Keratinocyte (primary cell): ENCODE results near the gene SUN3. TPM values are rescaled to one million over a fixed set of nuclear protein-coding genes. Genes with fewer than 3 reads are reported as not detected.
A peak's percentile ranks its signal among the peaks of the same experiment; 100 is the strongest.

Source experiments
- DNase-seq: peaks from one replicate; pipeline ENCODE4 v3.0.0-alpha.2; 2011; ENCODE audit warnings: low read depth, missing footprints, low spot score
- FAIRE-seq: peaks from 2 replicates; lab custom pipeline; 2011; peaks lifted over from hg19 to GRCh38; lab: Jason Lieb, UNC
- H2AFZ ChIP-seq: 2 replicates; pipeline ENCODE4 v1.6.0; 2012; ENCODE audit warnings: low read length, control low read depth, inconsistent platforms; ENCODE audit not compliant: control insufficient read depth
- H3K27ac ChIP-seq: 2 replicates; pipeline ENCODE4 v1.5.1; 2011; ENCODE audit warnings: low read length; ENCODE audit not compliant: control insufficient read depth, insufficient read depth
- H3K27me3 ChIP-seq: 3 replicates; pipeline ENCODE4 v1.6.0; 2011; ENCODE audit warnings: low read length; ENCODE audit not compliant: control insufficient read depth, insufficient read depth; ENCODE audit errors: extremely low read depth
- H3K36me3 ChIP-seq, 2 experiments: 2 replicates in 1 of 2; 3 replicates in 1 of 2; pipeline ENCODE4 v1.5.1; 2011; ENCODE audit warnings: low read length in 2 of 2, mild to moderate bottlenecking in 1 of 2; ENCODE audit not compliant: control insufficient read depth in 2 of 2, insufficient read depth in 2 of 2; ENCODE audit errors: extremely low read depth in 1 of 2
- H3K4me1 ChIP-seq: 3 replicates; pipeline ENCODE4 v1.5.1; 2011; ENCODE audit warnings: low read length; ENCODE audit not compliant: control insufficient read depth, insufficient read depth; ENCODE audit errors: extremely low read depth
- H3K4me2 ChIP-seq: 3 replicates; pipeline ENCODE4 v1.6.0; 2011; ENCODE audit warnings: low read depth, low read length; ENCODE audit not compliant: control insufficient read depth, insufficient read depth; ENCODE audit errors: extremely low read depth
- H3K4me3 ChIP-seq, 3 experiments: fragments of 200-600 bp in 1 of 3; sonication (generic) in 1 of 3; 2 replicates in 2 of 3; 3 replicates in 1 of 3; pipeline ENCODE4 v1.5.1; 2011 to 2016; ENCODE audit warnings: low read length in 3 of 3, mild to moderate bottlenecking in 3 of 3, control low read depth in 2 of 3, inconsistent platforms in 1 of 3, low read depth in 1 of 3, mixed read lengths in 1 of 3, mixed run types in 1 of 3, moderate library complexity in 1 of 3; ENCODE audit not compliant: control insufficient read depth in 2 of 3, insufficient read depth in 2 of 3; ENCODE audit errors: extremely low read depth in 1 of 3
- H3K79me2 ChIP-seq: 2 replicates; pipeline ENCODE4 v1.6.0; 2012; ENCODE audit warnings: low read length; ENCODE audit not compliant: control insufficient read depth, insufficient read depth
- H3K9ac ChIP-seq: 3 replicates; pipeline ENCODE4 v1.6.0; 2011; ENCODE audit warnings: low read length; ENCODE audit not compliant: control insufficient read depth, insufficient read depth; ENCODE audit errors: extremely low read depth
- H3K9me1 ChIP-seq: 3 replicates; pipeline ENCODE4 v1.6.0; 2011; ENCODE audit warnings: low read length; ENCODE audit not compliant: control insufficient read depth, insufficient read depth; ENCODE audit errors: extremely low read depth
- H3K9me3 ChIP-seq: 2 replicates; pipeline ENCODE4 v1.5.1; 2012; ENCODE audit warnings: low read depth, low read length; ENCODE audit not compliant: control insufficient read depth
- H4K20me1 ChIP-seq: 3 replicates; pipeline ENCODE4 v1.6.0; 2011; ENCODE audit warnings: low read length; ENCODE audit not compliant: control insufficient read depth, insufficient read depth; ENCODE audit errors: extremely low read depth
- CTCF ChIP-seq, 3 experiments: IDR thresholded peaks in 1 of 3; conservative IDR thresholded peaks in 1 of 3; optimal IDR thresholded peaks in 1 of 3; 2 replicates in 2 of 3; 3 replicates in 1 of 3; pipeline versions ENCODE3 to v1.5.1; 2011; ENCODE audit warnings: low read length in 3 of 3, mild to moderate bottlenecking in 3 of 3, moderate library complexity in 2 of 3, control low read depth in 1 of 3, inconsistent platforms in 1 of 3; ENCODE audit not compliant: insufficient read depth in 2 of 3; ENCODE audit errors: extremely low read depth in 1 of 3
- EZH2 ChIP-seq: IDR thresholded peaks from one replicate; pipeline ENCODE4 v1.6.1; 2012; ENCODE audit warnings: inconsistent platforms, mild to moderate bottlenecking, low read length, moderate library complexity
- dilution Hi-C: fragments of 300-500 bp; cut with MboI; formaldehyde crosslinking; loops from one replicate; pipeline ENCODE4 v1.7.0; 2020; ENCODE audit warnings: low sequenced_read_pairs; ENCODE audit not compliant: extremely low pct_ligation_motif_present
- polyA plus RNA-seq, 5 experiments: library from polyadenylated mRNA; depleted of rRNA in 3 of 5; stranded (reverse) in 3 of 5; stranded (forward) in 1 of 5; unstranded in 1 of 5; fragments of >200 nt; gene quantifications; 1 replicate in 1 of 5; 2 replicates in 3 of 5; 3 replicates in 1 of 5; pipeline versions ENCODE4 v1.2.1 to v1.2.3, GENCODE V29; 2011 to 2012; ENCODE audit warnings: missing spikeins in 2 of 5, low read depth in 1 of 5, low replicate concordance in 1 of 5

SUN3 gene
- polyA plus RNA-seq, 1 donor (not counting 4 experiments of a cell fraction or from before 2014, with no cell fraction given), result not detected

- Histone ChIP-seq H3K79me2 (peaks cover 11% of the 10 kb centered on the region), H4K20me1 (no peaks in the 10 kb centered on the region), H3K36me3 (peaks cover 16% of the 10 kb centered on the region in 2 experiments), H3K9ac (peak overlapping the region; percentile 82), H3K27me3 (no peaks in the 10 kb centered on the region), H3K4me1 (peaks cover 7% of the 10 kb centered on the region), H2AFZ (peak overlapping the region; percentile 57), H3K27ac (peak overlapping the region; percentile 69), H3K4me2 (peak overlapping the region; percentile 85), H3K9me1 (no peaks in the 10 kb centered on the region), H3K4me3 (peak overlapping the region; percentile 68 to 89 (median 70)), H3K9me3 (no peaks in the 10 kb centered on the region)
- dilution Hi-C loops, result no loop called here
- no peak for TF ChIP-seq CTCF (optimal IDR thresholded peaks at IDR 0.05 in 1 of 3, IDR thresholded peaks at IDR 0.05 in 1 of 3, conservative IDR thresholded peaks at IDR 0.05 in 1 of 3; ENCODE audit: extremely low read depth in 1 of 3, insufficient read depth in 2 of 3, low read length in 3 of 3)
- TF ChIP-seq EZH2, result no peak
- DNase-seq (no peak), FAIRE-seq (no peak)
Measured at GRCh38 chr7:47978790-47979144, 50.1 kb downstream of the SUN3 start.

- Histone ChIP-seq H3K27me3 (no peaks in the 10 kb centered on the region), H4K20me1 (no peaks in the 10 kb centered on the region), H3K36me3 (peaks cover 16 to 25% of the 10 kb centered on the region in 2 experiments), H3K4me2 (no peak overlapping the region), H3K4me1 (peaks cover 6% of the 10 kb centered on the region), H3K9me1 (no peaks in the 10 kb centered on the region), H3K9ac (no peak overlapping the region), H3K27ac (no peak overlapping the region), H3K4me3 (no peak overlapping the region), H3K79me2 (peaks cover 8% of the 10 kb centered on the region), H3K9me3 (no peaks in the 10 kb centered on the region), H2AFZ (no peak overlapping the region)
- no peak for TF ChIP-seq CTCF (optimal IDR thresholded peaks at IDR 0.05 in 1 of 3, IDR thresholded peaks at IDR 0.05 in 1 of 3, conservative IDR thresholded peaks at IDR 0.05 in 1 of 3; ENCODE audit: extremely low read depth in 1 of 3, insufficient read depth in 2 of 3, low read length in 3 of 3)
- TF ChIP-seq EZH2, result no peak
- dilution Hi-C loops, result no loop called here
- DNase-seq (no peak), FAIRE-seq (no peak)
Measured at GRCh38 chr7:47973739-47974138, 55.2 kb downstream of the SUN3 start.
